Hepatic stellate cell (primary cell): ENCODE results near the gene C3orf20.
A peak's percentile ranks its signal among the peaks of the same experiment; 100 is the strongest.
"Not testable (repeated sequence)": the region's sequence is repeated elsewhere in the genome, so short reads cannot be mapped to it uniquely, and the experiment has no call there.

Source experiments
- DNase-seq: peaks from one replicate; pipeline ENCODE4 v3.0.0; 2011; ENCODE audit warnings: low spot score

C3orf20 gene

DNA sequence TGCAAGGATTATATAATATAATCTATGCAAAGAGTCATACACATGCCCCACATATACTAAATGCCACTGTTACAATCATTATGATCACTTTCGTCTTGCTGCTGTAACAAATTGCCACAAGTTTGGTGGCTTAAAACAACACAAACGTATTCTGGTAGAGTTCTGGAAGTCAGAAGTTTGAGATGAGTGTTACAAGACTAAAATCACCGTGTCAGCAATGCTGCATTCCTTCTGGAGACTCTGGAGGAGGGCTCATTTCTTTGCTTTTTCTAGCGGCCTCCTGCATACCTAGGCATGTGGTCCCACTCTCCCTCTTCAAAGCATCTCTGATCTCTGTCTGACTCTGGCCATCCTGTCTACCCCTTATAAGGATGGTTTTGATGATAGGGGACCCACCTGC, 24.7 kb upstream of the C3orf20 start:
- no peak for DNase-seq

DNA sequence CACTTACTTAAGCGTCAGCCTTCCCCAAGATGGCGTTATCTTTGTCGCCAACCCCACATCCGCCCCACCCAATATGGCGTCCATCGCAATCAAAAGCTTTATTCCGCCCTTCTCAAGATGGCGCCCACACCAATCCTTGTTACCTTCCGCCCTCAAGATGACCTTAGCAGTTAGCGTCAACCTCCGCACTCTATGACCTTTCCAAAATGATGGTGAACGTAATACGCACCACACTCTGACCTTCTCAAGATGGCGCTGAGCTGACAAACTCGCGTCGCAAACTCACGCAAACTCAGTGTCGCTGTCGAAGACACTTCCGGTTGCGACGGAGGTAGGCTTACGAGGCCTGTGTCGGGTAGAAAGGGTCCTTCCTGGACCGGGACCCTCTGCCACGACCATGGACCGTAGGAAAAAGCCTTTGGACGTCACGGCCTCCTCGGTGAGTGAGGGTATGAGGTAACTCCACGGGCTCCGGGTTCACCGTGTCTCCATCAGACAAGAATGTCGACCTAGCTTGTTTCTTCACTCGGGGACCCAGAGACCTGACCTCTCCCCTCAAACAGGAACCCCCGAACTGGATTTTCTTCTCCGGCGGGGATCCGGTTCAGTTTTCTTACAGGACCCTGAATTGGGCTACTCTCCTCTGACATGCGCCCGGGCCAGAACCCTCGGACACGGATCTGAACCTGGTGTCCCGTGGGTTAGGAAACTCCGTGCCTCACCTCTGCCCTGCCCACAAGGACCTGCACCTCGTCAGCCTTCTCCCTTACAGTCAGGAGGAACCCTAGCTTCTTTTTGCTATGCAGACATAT, 23.3 kb upstream of the C3orf20 start, which contains the start of gene CCDC174:
Gene CCDC174 (plus strand): TSS at position 323 of the 812 bp plus-strand sequence. CDS start 75 bp downstream, at position 398.
- DNase-seq, result peak; percentile 89

DNA sequence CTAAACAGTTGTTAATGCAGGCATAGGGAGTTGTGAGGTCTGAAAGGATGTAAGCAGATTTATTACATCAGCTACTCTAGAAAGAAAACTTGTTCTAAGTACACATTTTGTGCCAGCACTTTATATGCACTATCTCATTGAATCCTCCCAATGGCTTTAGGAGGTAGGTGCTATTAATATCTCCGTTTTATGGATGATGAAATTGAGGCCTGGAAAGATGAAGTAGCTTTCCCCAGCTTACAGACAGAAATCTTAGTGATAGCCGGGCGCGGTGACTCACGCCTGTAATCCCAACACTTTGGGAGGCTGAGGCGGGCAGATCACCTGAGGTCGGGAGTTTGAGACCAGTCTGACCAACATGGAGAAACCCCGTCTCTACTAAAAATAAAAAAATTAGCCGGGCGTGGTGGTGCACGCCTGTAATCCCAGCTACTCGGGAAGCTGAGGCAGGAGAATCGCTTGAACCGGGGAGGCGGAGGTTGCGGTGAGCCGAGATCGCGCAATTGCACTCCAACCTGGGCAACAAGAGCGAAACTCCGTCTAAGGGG, 22.5 kb upstream of the C3orf20 start:
- not testable (repeated sequence) for DNase-seq

DNA sequence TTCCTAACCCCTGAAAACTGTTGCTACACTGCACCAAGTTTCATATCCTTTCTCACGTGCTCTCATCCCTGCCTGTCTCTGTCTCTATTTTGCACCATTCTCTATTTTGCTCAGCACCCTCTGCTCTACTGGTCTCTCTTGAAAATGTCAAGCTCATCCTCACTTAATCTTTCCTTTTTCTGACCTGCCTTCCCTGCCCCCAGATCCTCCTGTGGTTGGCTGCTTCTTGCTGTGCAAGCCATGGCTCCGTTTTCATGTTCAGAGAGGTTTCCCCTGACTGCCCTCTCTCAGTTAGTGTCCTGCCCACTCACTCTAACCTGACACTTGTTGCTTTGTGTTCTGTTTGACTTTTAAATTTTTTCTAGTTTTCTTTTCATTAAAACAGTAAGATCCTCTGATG, 17.4 kb upstream of the C3orf20 start:
- DNase-seq, result no peak

DNA sequence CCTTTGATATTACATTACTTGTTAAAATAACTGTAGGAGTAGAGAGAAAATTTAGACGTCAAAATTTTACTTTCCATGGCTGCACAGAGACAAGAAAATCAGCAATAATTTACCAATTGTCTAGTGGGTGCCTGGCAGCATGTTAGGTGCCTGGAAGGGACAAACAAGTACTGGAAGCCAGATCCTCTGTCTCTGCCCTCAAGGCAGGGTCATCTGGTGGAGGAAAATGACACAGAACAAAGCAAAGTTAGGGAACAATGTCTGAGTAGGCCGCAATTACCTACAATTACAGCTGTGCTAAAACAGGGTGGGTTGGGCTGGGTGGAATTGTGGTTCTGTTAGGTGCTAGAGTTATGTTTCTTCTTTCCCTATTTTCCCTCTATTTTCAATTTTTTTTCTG, 16.0 kb upstream of the C3orf20 start:
- no peak for DNase-seq

DNA sequence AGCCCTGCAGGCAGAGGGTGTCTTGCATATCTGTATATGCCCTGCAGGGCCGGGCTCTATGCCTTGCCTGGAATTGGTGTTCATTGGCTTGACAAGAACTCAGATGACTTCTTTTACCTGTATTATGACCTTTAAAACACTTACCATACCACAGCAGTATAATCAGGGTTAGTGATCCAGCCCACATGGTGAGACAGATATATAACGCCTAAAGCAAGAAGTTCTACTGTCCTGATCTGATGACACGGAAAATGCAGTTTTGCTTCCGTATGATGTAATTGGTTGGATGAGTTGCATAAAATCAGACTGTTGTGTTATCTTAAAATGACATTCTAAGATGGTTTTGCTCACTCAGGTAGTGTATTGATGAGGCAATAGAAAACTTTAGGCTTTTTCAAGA, 14.0 kb upstream of the C3orf20 start:
- DNase-seq, result no peak

DNA sequence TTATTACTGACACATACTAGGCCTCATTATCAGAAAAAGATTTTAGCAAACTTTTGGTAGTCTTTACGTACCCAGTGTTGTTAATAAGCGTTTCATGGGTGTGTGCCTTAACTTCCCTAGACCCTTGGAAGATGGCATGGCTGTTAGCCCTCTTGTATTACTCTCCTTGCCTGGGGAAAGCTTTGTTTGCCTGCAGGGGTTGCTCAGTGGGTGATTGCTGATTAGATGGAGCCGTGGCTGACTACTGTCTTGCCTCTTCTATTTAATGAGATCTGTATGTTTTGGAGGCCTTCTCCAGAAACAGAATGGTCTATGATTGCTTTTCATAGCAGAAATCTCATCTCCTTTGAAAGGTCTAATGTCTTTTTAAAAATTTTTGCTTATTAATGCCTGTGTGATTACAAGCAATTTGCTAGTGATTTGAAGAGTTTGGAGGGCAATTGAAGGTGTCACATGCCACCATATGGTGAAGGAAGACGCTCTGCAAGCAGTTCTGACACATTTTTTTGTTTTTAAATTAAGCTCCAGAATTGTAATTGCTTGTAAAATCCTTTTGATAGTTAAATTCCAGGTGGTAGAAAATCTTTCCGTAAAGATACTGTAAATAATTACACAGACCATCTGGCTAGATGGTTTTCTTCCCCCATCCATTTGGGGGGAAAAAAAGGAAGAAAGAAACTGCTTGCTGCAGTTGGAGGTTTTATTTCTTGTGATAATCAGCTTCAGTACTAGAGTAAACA, 11.4 kb upstream of the C3orf20 start:
- DNase-seq, result no peak

DNA sequence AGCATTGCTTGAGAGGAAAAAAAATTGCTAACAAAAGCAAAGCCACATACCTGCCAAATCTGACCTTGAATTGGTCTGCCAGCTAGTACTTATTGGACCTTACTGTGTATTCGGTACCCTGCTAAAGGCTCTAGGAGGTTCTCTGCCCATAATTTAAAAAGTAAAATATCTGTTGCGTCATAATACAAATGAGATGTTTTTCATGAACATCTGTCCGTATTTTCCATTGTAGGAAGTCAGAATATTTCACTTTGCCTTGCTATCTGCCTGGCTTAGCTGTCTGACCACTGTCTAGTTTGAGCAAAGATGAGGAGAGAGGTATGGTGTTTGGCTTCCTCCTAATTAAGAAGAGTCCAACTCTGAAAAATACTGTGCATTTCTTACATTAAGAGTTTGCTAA, 10.8 kb upstream of the C3orf20 start:
- DNase-seq, result no peak

DNA sequence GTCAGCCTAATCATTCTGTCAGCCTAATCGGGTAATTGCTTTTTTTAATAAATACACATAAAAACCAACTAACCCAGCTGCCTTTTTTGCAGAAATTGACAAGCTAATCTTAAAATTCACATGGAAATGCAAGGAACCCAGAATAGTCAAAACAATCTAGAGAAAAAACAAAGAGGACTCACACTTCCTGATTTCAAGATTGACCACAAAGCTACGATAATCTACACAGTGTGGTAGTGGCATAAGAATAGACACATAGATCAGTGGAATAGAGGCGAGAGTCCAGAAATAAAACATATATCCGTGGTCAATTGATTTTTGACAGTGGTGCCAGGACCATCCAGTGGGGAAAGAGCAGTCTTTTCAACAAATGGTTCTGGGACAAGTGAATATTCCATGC, 2.4 kb upstream of the C3orf20 start:
- DNase-seq, result no peak

DNA sequence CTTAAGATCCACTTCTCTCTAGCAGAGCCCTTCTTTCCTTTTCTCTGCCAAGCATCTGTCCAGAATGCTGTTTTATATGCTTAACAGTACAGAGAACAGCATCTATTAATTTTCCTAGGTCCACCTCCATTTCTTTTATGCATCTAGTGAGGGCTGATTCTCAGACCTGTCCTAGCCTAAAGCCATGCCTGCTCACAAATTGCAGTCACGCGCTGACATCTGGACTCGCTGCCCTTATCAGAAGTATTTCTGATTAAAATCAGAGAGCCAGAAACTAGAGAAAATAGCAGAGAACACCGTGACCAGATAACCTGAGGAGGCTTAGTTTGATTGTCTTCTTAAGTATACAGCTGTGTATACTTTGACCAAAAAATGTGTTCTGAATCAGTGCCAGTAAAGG, 1.9 kb downstream of the C3orf20 start:
- no peak for DNase-seq

DNA sequence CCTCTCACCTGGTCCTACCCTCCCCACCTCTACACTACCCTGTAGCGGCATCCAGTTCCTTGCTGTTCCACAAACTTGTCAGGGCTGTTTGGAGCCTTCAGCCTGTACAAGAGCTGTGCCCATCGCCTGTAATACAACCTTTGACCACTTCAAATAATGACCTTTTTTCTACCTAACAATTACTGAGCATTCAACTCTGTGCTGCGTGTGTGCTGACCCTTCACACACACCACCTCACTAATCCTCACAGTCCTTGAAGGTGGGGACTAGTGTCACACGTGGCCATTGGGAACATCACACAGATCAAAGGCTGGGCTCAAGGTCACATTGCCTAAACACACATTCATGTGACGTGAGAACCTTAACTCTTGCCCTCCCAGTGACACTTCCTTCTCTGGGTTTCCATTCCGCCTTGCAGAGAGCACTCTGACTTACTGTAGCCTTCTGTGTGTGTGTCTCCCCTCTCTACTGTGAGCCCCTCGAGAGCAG, 3.1 kb downstream of the C3orf20 start:
- DNase-seq, result no peak

DNA sequence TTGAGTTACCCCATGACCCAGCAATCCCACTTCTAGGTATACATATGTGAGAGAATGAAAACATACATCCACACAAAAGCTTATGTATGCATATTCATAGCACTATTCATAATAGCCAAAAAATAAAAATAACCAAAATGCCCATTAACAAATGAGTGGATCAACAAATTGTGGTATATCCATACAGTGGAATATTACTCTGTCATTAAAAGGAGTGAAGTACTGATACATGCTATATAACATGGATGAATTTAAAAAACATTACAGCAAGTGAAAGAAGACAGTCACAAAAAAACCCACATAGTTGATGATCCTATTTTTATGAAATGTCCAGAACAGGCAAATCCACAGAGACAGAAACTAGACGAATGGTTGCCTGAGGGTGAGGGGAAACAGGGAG, 5.2 kb downstream of the C3orf20 start:
- no peak for DNase-seq

DNA sequence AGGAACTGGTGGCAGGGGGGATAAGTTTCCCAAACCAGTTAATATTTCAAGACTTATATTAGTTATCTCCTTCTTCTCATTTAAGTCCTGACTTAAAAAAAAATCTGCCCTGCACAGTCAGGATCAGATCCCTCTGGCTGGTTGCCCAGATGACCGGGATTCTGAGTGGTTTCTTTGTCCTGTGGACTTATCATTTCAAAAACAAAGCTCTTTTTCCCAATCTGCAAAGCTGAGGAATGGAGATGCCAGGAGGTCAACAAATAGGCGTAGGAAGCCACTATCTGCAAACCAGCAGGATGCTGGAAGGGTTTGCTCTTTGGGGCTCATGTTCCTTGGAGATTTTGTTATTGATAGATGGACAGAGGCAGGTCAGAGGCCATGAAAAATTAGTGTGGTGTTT, 5.8 kb downstream of the C3orf20 start:
- DNase-seq, result no peak

DNA sequence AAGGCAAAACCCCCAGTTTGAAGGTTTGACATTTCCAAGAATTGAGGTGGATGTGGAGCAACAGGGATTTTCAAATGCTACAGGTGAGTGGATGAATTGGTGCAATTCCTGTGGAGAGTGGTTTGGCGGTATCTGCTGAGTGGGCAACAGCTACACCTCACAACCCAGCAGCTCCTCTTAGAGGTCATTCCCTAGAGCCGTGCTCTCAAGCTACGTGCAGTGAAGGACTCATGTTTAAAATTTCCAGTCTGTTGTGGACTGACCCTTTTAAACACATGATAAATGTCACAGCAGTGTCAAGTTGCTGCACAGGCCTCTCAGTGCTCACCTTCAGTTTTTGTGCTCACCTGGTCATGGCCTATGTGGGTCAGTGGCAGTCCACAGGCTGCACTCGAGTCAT, 9.5 kb downstream of the C3orf20 start:
- no peak for DNase-seq

DNA sequence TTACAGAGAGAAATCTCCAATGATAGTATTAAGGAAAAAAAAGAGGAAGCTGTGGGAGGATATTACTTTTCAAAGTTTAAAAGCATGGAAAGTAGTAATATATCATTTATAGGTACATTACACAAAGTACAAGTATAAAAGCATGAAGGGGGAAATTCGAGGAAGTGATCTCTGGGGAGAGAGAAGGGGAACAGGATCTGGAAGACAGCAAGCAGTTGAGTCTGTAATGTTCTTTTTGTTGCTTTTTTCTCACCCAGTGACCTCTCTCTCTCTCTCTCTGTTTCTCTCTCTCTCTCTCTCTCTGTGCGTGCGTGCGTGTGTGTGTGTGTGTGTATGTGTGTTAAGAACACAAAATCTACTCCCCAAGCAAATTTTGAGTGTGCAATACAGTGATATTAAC, 10.2 kb downstream of the C3orf20 start:
- DNase-seq, result no peak

DNA sequence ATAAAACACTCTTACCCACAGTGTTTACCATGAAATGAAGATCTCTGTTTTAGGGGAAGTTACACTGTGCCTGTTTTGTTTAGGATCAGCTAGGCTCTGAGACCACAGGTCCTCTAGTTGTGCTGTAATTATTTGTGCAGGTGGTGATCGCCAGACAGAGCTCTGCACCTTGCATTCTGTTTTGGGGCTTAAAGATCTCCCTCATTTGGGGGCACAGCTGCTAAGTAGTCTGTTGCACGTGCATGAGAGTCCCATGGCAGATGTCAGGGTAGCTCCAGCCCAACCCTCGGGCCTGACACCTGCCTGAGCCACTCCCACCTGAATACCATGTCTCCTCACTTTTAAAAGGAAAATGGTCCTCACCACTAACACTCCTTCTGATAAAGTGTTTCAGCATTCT, 12.4 kb downstream of the C3orf20 start:
- no peak for DNase-seq

DNA sequence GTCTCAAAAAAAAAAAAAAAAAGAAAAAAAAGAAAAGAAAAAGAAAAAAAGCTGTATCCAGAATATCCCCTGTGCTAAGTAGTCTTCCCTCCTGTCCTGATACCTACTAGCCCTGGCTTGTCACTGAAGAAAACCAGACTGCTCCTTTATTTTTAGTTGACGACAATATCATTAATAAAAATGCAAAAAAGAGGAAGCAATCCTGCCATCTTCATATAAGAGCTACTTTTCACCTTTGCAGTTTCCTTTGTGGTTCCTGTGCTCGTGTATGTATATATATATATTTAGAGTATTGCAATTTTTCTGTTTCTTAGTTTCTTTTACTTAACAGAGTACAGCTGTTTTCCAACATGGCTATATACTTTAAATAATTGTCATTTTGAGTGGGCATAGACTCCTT, 13.6 kb downstream of the C3orf20 start:
- no peak for DNase-seq

DNA sequence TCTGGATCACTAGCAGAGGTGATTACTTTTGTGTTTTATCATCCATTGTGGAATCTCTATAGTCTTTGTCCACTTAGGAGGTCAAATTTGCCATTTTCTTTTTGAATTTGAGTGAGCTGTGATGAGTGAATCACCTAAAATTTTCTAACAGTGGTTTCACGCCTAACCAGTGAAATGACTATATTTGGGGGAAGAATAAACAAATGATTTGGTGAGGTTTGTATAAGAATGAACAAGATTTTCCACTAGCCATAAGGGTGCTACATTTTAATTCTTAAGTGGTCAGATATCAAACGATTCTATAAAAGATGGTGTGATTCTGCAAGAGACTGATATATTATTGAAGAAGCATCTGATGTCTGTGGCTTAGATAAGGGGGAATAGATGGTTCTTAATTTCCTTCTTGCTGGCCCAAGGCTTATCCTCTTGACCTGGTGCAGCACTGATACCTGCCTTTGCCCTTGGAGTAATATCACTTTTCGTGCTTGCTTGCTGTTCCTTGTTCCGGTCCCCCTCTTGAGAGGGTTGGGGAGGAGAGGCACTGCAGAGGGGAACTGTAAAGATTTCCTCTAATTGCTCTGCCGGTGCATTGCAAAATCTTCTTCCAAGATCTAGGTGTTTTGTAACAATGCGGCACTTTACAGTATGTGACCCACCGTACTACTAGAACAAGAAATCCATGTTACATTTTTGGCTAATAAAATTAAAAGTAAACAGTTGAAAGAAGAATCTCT, 14.5 kb downstream of the C3orf20 start:
- no peak for DNase-seq

DNA sequence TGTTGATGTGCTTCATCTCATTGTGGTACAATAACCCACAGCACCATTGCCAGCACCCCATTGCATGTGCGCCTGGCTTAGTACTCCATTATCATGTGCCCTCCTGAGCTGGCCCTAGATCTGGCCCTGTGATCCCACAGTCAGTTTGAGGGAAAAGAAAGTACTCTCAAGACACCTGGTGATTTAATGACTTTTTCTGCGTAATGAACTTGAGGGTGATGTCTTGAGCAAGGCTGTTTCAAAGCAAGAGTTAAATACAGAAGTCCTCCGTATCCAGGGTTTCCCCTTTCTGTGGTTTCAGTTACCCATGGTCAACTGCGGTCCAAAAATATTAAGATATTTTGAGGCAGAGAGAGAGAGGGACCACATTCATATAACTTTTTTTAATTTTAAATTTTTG, 16.3 kb downstream of the C3orf20 start:
- DNase-seq, result no peak

DNA sequence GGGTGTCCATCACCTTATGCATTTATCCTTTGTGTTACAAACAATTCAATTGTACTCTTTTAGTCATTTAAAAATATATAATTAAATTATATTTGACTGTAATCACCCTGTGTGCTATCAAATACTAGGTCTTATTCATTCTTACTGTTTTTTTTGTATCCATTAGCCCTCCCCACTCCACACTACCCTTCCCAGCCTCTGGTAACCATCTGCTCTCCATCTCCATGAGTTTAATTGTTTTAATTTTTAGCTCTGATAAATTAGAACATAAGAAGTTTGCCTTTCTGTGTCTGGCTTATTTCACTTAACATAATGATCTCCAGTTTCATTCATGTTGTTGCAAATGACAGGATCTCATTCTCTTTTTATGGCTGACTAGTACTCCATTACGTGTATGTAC, 16.8 kb downstream of the C3orf20 start:
- DNase-seq, result no peak

DNA sequence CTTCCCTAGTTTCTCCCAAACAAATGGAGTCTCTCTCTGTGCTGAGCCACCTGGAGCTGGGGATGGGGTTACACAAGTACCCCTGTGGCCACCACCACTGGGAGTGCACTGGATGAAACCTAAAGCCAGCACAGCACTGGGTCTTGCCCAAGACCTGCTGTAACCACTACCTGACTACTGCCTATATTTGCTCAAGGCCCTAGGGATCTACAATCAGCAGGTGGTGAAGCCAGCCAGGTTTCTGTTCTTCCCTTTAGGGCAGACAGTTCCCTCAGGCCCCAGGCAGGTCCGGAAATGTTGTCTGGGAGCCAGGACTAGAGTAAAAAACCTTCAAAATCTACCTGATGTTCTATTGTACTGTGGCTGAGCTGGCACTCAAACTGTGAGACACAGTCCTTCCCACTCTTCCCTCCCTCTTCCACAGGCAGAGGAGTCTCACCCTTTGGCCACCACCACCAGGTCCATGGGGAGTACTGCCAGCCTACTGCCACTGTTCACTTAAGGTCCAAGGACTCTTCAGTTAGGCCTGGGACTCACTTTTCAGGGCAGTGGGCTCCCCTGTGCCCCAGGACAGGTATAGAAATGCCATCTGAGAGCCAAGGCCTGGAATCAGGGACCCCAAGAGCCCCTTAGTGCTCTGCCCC, 23.8 kb downstream of the C3orf20 start:
- DNase-seq, result no peak

DNA sequence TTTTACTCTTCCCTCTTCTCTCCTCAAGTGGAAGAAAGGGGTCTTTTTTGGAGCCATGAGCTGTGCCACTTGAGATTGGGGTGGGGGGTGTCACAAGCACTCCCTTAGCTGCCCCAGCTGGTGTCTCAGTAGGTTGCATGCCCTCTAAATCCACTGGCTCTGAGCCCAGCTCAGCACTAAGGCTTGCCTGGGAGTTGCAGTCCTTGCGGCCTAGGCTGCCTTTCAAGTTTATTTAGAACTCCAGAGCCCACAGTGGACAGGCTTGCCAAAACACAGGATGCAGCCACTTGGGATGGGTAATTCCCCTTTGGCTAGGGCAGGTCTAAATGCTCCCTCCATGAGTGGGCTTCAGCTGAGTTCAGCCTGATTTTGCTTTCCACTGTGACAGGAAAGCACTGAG, 24.7 kb downstream of the C3orf20 start:
- no peak for DNase-seq
